Esophagus squamous epithelium (tissue), 5 donors: ENCODE data around the gene AMZ1. TPM values are rescaled to one million over a fixed set of nuclear protein-coding genes. Genes with fewer than 3 reads are reported as not detected.
A peak's percentile ranks its signal among the peaks of the same experiment; 100 is the strongest.

Experiments used
- DNase-seq: peaks from one replicate; lab custom pipeline; 2025; lab: John Stamatoyannopoulos, UW
- H3K27ac ChIP-seq, 4 donors: fragments of 200-600 bp; sonication (generic); one replicate each; pipeline ENCODE4 v1.5.1; 2016 to 2019; ENCODE audit warnings: mild to moderate bottlenecking in 1 of 4
- H3K27me3 ChIP-seq, 4 donors: fragments of 200-600 bp; sonication (generic); 1 replicate in 3 of 4; 2 replicates in 1 of 4; pipeline versions ENCODE4 v1.5.1 to v1.6.0; 2017 to 2021; ENCODE audit warnings: antibody characterized with exemption in 1 of 4
- H3K36me3 ChIP-seq, 3 donors: fragments of 200-600 bp; sonication (generic); one replicate each; pipeline ENCODE4 v1.5.1; 2016 to 2019
- H3K4me1 ChIP-seq, 3 donors: fragments of 200-600 bp; sonication (generic); one replicate each; pipeline ENCODE4 v1.5.1; 2017 to 2019
- H3K4me3 ChIP-seq, 4 donors: fragments of 200-600 bp; sonication (generic); 1 replicate in 3 of 4; 2 replicates in 1 of 4; pipeline ENCODE4 v1.5.1; 2016 to 2019; ENCODE audit warnings: mild to moderate bottlenecking in 2 of 4, moderate library complexity in 1 of 4
- H3K9me3 ChIP-seq, 3 donors: fragments of 200-600 bp; sonication (generic); one replicate each; pipeline ENCODE4 v1.5.1; 2016 to 2019
- CTCF ChIP-seq, 6 experiments: fragments of 450-650 bp in 4 of 6; fragments of 200-600 bp in 2 of 6; sonication (generic) in 2 of 6; IDR thresholded peaks; one replicate each; pipeline ENCODE4 v1.5.1; 2016 to 2019; ENCODE audit warnings: antibody characterized with exemption in 6 of 6, mild to moderate bottlenecking in 4 of 6, moderate library complexity in 4 of 6
- POLR2A ChIP-seq, 4 donors: fragments of 450-650 bp; IDR thresholded peaks; one replicate each; pipeline ENCODE4 v1.6.1; 2017; ENCODE audit warnings: antibody characterized with exemption in 4 of 4, mild to moderate bottlenecking in 4 of 4, moderate library complexity in 3 of 4
- WGBS, 2 donors: methylation state at CpG; one replicate each; pipeline ENCODE4 v1.1.5; 2018; 5-methylcytosine and 5-hydroxymethylcytosine counted together
- intact Hi-C: fragments of 100-400 bp; cut with DNase I; formaldehyde crosslinking; loops from one replicate; pipeline ENCODE4 v1.15.0; 2022
- total RNA-seq, 4 donors: library from RNA; depleted of rRNA; stranded (reverse); fragments of >200 nt; gene quantifications; one replicate each; pipeline ENCODE4 v1.1.0, GENCODE V29; 2016
- donor health status: DM: yes; HTN: yes; CAD: no.

The AMZ1 gene
- total RNA-seq, 4 donors from 2014 or later, result 0.12 to 0.19 TPM; not detected in 2

DNA sequence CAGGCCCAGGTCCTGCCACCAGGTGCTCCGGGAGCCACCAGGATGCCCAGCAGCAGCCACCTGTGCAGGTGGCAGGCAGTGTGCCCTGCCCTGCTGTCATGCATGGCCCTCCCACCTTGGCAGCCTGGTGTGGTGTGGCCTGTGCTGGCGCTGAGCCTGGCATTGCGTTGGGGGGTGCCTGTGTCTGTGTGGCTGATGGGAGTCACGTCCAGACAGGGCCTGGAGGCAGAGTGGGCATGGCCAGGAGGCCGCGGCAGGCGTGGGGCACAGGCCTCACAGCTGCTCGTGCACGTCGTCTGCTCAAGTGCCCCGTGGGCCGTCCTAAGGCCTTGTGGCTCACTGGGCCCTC is 47.5 kb upstream of the AMZ1 start:
- intact Hi-C loops, result no loop called here
- H3K4me1 ChIP-seq, result peaks cover 34 to 94% (median 57%) of the 10 kb centered on the region in 3 donors
- no peak for DNase-seq

DNA sequence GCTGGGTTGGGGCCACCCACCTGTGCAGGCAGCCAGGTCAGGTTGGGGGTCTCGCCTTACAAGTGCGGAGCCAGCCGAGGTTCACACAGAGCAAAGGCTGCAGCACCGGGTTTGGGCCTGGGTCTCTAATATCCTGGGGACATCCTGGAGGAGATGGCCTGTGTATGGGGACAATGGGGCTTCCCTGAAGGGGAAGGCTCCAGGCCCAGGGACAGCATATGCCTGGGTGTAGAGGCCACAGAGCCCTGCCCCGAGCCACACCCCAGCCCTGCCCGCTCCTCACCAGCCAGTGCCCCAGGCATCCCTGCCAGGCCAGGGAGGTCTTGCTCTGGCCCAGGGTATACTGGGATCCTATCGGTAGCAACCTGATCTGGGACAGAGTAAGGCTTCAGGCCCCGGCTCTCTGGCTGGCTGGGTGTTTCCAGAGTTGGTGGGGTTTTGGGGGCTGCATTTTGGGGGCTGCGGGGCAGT is 47.1 kb upstream of the AMZ1 start:
- Histone ChIP-seq H3K4me3 (peak overlapping the region in 3 of 4 donors; percentile 23 to 41 (median 25)), H3K4me1 (peaks cover 34 to 94% (median 57%) of the 10 kb centered on the region in 3 donors), H3K9me3 (no peaks in the 10 kb centered on the region), H3K36me3 (no peaks in the 10 kb centered on the region), H3K27ac (peak overlapping the region; percentile 69 to 76 (median 74)), H3K27me3 (no peaks in the 10 kb centered on the region)
- no peak for TF ChIP-seq POLR2A (IDR thresholded peaks at IDR 0.05)
- TF ChIP-seq CTCF (IDR thresholded peaks at IDR 0.05), result no peak
- no peak for DNase-seq
- intact Hi-C loops, result no loop called here
- WGBS, 2 donors, result 31% methylated on average over 2 of the region's 9 CpGs; no CpG with 5 or more reads in 1 of the 2 donors

More for the DNA sequence above, 47.5 kb upstream of the AMZ1 start:
- 40% methylated on average over 1 of the region's 12 CpGs; no CpG with 5 or more reads in 1 of the 2 donors for WGBS, 2 donors
- Histone ChIP-seq H3K4me3 (no peak overlapping the region), H3K36me3 (no peaks in the 10 kb centered on the region), H3K27ac (peak overlapping the region; percentile 69 to 76 (median 74)), H3K9me3 (no peaks in the 10 kb centered on the region), H3K27me3 (no peaks in the 10 kb centered on the region)
- TF ChIP-seq CTCF (IDR thresholded peaks at IDR 0.05), result no peak
- TF ChIP-seq POLR2A (IDR thresholded peaks at IDR 0.05), result no peak

GRCh38 chr7:2641406-2642393 is 46.3 kb upstream of the AMZ1 start:
- H3K4me3 ChIP-seq, result peak overlapping the region in 3 of 4 donors; percentile 23 to 41 (median 25)
- no peak for DNase-seq
- peak overlapping the region; percentile 69 to 76 (median 74) for H3K27ac ChIP-seq
- TF ChIP-seq POLR2A (IDR thresholded peaks at IDR 0.05) (peak in 1 of 4 donors; percentile 8), CTCF (IDR thresholded peaks at IDR 0.05) (no peak)
- H3K9me3 ChIP-seq, result no peaks in the 10 kb centered on the region
- H3K36me3 ChIP-seq, result no peaks in the 10 kb centered on the region
- intact Hi-C loops, result no loop called here
- H3K4me1 ChIP-seq, result peaks cover 34 to 85% (median 55%) of the 10 kb centered on the region in 3 donors
- no peaks in the 10 kb centered on the region for H3K27me3 ChIP-seq
- WGBS, 2 donors, result 6 to 59% methylated on average over 4 to 16 of the region's 39 CpGs

- TF ChIP-seq POLR2A (IDR thresholded peaks at IDR 0.05) (no peak), CTCF (IDR thresholded peaks at IDR 0.05) (peak in 1 of 6 experiments; percentile 28)
- Histone ChIP-seq H3K36me3 (peaks cover 0 to 19% (median 17%) of the 10 kb centered on the region in 3 donors), H3K4me3 (no peak overlapping the region), H3K27me3 (no peaks in the 10 kb centered on the region), H3K4me1 (peaks cover 31 to 66% (median 44%) of the 10 kb centered on the region in 3 donors), H3K27ac (peak overlapping the region in 2 of 4 donors; percentile 5 to 9), H3K9me3 (no peaks in the 10 kb centered on the region)
- no peak for DNase-seq
- 81 to 94% methylated on average over 6 to 8 of the region's 29 CpGs for WGBS, 2 donors
- intact Hi-C loops, result no loop called here
Observed at GRCh38 chr7:2643386-2644219, 44.4 kb upstream of the AMZ1 start.
